PC-9 (cell line): Measurements from ENCODE around the gene PTPRO. TPM values are rescaled to one million over a fixed set of nuclear protein-coding genes. Genes with fewer than 3 reads are reported as not detected.
"Not testable (repeated sequence)": the region's sequence is repeated elsewhere in the genome, so short reads cannot be mapped to it uniquely, and the experiment has no call there.

Source experiments
- BruUV-seq: library from RNA; stranded (reverse); fragments of 400-500 nt; replicated peaks from 2 replicates; lab custom pipeline; 2021; lab: Mats Ljungman, UMichigan
- CTCF ChIA-PET: fragments of 300-600 bp; sonication (Branson Sonifier 250); formaldehyde crosslinking; loops from one replicate; lab custom pipeline; 2022; ENCODE audit warnings: antibody characterized with exemption; lab: Charles Lee
- POLR2A ChIA-PET: fragments of 300-600 bp; sonication (Branson Sonifier 250); formaldehyde crosslinking; loops from one replicate; lab custom pipeline; 2022; ENCODE audit warnings: antibody characterized with exemption; ENCODE audit not compliant: unreplicated experiment; lab: Charles Lee
- DNase-seq, 2 experiments: peaks; one replicate each; pipeline versions ENCODE4 v3.0.0 to v3.0.0-alpha.2; 2015 to 2022; ENCODE audit warnings: mixed read lengths in 1 of 2
- H2AFZ ChIP-seq: fragments of 200-600 bp; sonication (generic); 2 replicates; pipeline ENCODE4 v1.8.1; 2017; ENCODE audit warnings: antibody characterized with exemption
- H3F3A ChIP-seq: fragments of 200-600 bp; sonication (generic); 2 replicates; pipeline ENCODE4 v1.8.1; 2017; ENCODE audit warnings: antibody characterized with exemption, mild to moderate bottlenecking, low read depth; ENCODE audit not compliant: insufficient read depth
- H3K27ac ChIP-seq: fragments of 200-600 bp; sonication (generic); 2 replicates; pipeline ENCODE4 v1.6.1; 2016; ENCODE audit warnings: mixed run types
- H3K27me3 ChIP-seq: fragments of 200-600 bp; sonication (generic); 2 replicates; pipeline ENCODE4 v1.6.1; 2016; ENCODE audit warnings: low read depth, mixed run types; ENCODE audit not compliant: insufficient read depth
- H3K36me3 ChIP-seq: fragments of 200-600 bp; sonication (generic); 2 replicates; pipeline ENCODE4 v1.6.1; 2016; ENCODE audit warnings: low read depth, mixed run types
- H3K4me1 ChIP-seq: fragments of 200-600 bp; sonication (generic); replicated peaks from 2 replicates; pipeline ENCODE4 v1.6.1; 2016; ENCODE audit warnings: mixed run types; ENCODE audit not compliant: insufficient read depth
- H3K4me2 ChIP-seq: fragments of 200-600 bp; sonication (generic); 2 replicates; pipeline ENCODE4 v1.6.1; 2017; ENCODE audit warnings: mixed run types
- H3K4me3 ChIP-seq: fragments of 200-600 bp; sonication (generic); 2 replicates; pipeline ENCODE4 v1.6.1; 2016; ENCODE audit warnings: mixed run types
- H3K79me2 ChIP-seq: fragments of 200-600 bp; sonication (generic); 2 replicates; pipeline ENCODE4 v1.6.1; 2017; ENCODE audit warnings: low read depth, mixed run types
- H3K9me2 ChIP-seq: fragments of 200-600 bp; sonication (generic); 2 replicates; pipeline ENCODE4 v1.8.1; 2017; ENCODE audit warnings: mild to moderate bottlenecking; ENCODE audit not compliant: insufficient read depth
- H3K9me3 ChIP-seq: fragments of 200-600 bp; sonication (generic); 2 replicates; pipeline ENCODE4 v1.8.1; 2016; ENCODE audit warnings: low read depth; ENCODE audit not compliant: insufficient read depth
- H4K20me1 ChIP-seq: fragments of 200-600 bp; sonication (generic); 2 replicates; pipeline ENCODE4 v1.8.1; 2017; ENCODE audit not compliant: insufficient read depth
- CTCF ChIP-seq: fragments of 200-600 bp; sonication (generic); conservative IDR thresholded peaks from 2 replicates; pipeline ENCODE4 v1.6.1; 2017; ENCODE audit warnings: mixed run types, antibody characterized with exemption, mild to moderate bottlenecking, moderate library complexity
- EZH2 ChIP-seq: fragments of 200-600 bp; sonication (generic); IDR thresholded peaks from 2 replicates; pipeline ENCODE4 v1.8.0; 2017; ENCODE audit warnings: antibody characterized with exemption, low read depth
- intact Hi-C: fragments of 100-400 bp; cut with micrococcal nuclease; formaldehyde crosslinking; loops from one replicate; pipeline ENCODE4 v1.10.0; 2022; ENCODE audit not compliant: unreplicated experiment
- total RNA-seq: library from RNA; stranded (reverse); gene quantifications from 2 replicates; pipeline ENCODE4 v1.2.3, GENCODE V29; 2021

Gene PTPRO
- total RNA-seq, 1 experiment from 2014 or later: not detected

GRCh38 chr12:15608941-15609340, 286.6 kb downstream of the PTPRO start:
- intact Hi-C loops: no loop called here
- H3K27ac ChIP-seq: no peak overlapping the region
- H2AFZ ChIP-seq: no peak overlapping the region
- H3K36me3 ChIP-seq: no peaks in the 10 kb centered on the region
- H3F3A ChIP-seq: no peaks in the 10 kb centered on the region
- H3K9me3 ChIP-seq: peaks cover 4% of the 10 kb centered on the region; the same call in 1 of the 2 replicates
- H3K4me2 ChIP-seq: no peak overlapping the region
- ChIA-PET CTCF (interaction anchor here (1.5 kb wide), 1 partner anchor 24 kb away, joined by 4 read pairs; no protein-coding TSS in a partner anchor), POLR2A (interaction anchor here (0.6 kb wide), 1 partner anchor 9 kb away, joined by 6 read pairs; no protein-coding TSS in a partner anchor)
- no peaks in the 10 kb centered on the region for H3K4me1 ChIP-seq
- no TSS peak for BruUV-seq
- TF ChIP-seq EZH2: no peak
- TF ChIP-seq CTCF: no peak
- no peak overlapping the region for H3K4me3 ChIP-seq
- H4K20me1 ChIP-seq: no peaks in the 10 kb centered on the region
- DNase-seq: no peak
- H3K9me2 ChIP-seq: no peaks in the 10 kb centered on the region
- no peaks in the 10 kb centered on the region for H3K79me2 ChIP-seq
- H3K27me3 ChIP-seq: no peaks in the 10 kb centered on the region

- Histone ChIP-seq H3K4me1 (no peaks in the 10 kb centered on the region), H2AFZ (no peak overlapping the region), H3K79me2 (no peaks in the 10 kb centered on the region), H4K20me1 (no peaks in the 10 kb centered on the region), H3K9me3 (peaks cover 23% of the 10 kb centered on the region; the same call in 1 of the 2 replicates), H3K36me3 (no peaks in the 10 kb centered on the region; the same call in 1 of the 2 replicates), H3K27ac (no peak overlapping the region), H3K4me3 (no peak overlapping the region), H3K27me3 (no peaks in the 10 kb centered on the region), H3F3A (no peaks in the 10 kb centered on the region), H3K9me2 (no peaks in the 10 kb centered on the region), H3K4me2 (no peak overlapping the region)
- no peak for TF ChIP-seq EZH2
- no peak for TF ChIP-seq CTCF
- BruUV-seq: no TSS peak
- ChIA-PET POLR2A (no interaction called here), CTCF (no interaction called here)
- intact Hi-C loops: no loop called here
- DNase-seq: no peak
These were observed 291.7 kb downstream of the PTPRO start for GRCh38 chr12:15613981-15614380.

GRCh38 chr12:15616495-15616894, 294.2 kb downstream of the PTPRO start:
- H3K79me2 ChIP-seq, H3K4me3 ChIP-seq, intact Hi-C loops, H3K9me2 ChIP-seq, CTCF ChIA-PET, H3K4me1 ChIP-seq, H4K20me1 ChIP-seq, BruUV-seq, H3F3A ChIP-seq, DNase-seq, H3K4me2 ChIP-seq, H2AFZ ChIP-seq, POLR2A ChIA-PET, H3K27me3 ChIP-seq, H3K27ac ChIP-seq: not testable (repeated sequence)
- Histone ChIP-seq H3K36me3 (peaks cover 16% of the 10 kb centered on the region), H3K9me3 (peaks cover 26% of the 10 kb centered on the region; the same call in 1 of the 2 replicates)
